ENCODE results near the gene LRRC66.

The LRRC66 gene

DNA sequence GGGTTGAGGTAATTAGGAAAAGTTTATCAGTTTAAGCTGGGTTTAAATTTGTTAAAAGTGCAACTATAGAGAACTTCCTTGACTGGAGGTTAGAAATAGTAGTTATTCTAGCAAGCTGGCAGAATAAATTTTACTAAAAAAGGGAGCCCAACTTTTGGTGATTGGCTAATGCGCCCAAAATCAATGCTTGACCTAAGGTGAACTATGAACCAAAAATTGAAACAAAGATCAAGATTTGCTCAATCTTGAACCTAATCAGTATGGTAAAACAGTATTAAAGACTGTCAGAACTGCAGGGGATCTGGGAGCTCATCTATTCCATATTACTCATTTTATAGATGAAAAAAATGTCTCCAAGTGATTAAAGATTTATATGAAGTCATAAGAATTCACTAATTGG is 24.9 kb upstream of the LRRC66 start:
- DNase-seq = no peak
- Histone ChIP-seq H3K4me1 (no peaks in the 10 kb centered on the region), H3K36me3 (no peaks in the 10 kb centered on the region), H3K9me3 (no peaks in the 10 kb centered on the region), H3K27me3 (peaks cover 0 to 35% of the 10 kb centered on the region in 2 donors), H3K27ac (no peak overlapping the region), H3K4me3 (no peak overlapping the region)
- intact Hi-C loops (cut with DNase I; ENCODE audit: low total_unique reads) = no loop called here
- TF ChIP-seq CTCF (IDR thresholded peaks at IDR 0.05) = no peak

DNA sequence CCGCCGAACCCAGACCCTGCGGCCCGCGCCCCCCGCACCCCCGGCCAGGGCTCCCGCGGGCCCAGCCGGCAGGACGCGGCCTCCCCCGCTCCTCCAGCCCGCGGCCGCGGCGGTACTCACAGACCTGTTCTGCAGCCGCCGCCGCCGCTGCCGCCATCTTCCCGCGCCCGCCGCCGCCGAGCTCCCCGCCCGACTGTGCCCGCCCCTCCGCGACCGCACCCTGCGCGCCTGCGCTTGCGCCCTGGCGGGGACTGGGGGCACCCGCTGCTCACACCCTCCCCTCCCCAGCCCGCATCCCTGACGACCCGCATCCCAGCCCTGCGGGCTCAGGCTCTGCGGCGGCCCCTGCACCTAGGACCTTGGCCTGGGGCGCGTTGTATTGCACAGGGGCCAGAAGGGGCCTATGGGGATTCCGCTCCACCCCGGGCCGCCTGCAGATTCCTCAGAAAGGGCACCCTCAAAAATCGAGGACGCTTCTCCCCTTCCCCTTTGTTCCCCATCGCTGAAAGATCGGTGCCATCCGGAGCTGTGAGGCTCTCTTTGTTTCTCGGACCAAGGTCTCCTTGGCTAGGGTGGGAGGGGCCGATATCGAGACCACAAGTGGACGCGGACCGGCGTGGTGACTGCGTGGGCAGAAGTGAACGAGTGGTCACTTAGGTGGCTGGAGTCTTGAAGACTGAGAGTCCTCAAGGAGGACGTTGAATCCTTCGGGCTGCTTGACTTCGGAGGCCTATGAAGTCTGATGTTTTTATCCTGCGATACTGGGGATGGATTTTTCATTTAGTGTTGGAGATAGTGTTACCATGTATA is 18.1 kb upstream of the LRRC66 start, which contains the start of gene SGCB:
TSS of gene SGCB (minus strand) at position 197 of the 810 bp plus-strand sequence. CDS start at position 157, 40 bp downstream.
- Histone ChIP-seq H3K27me3 (peaks cover 0 to 4% of the 10 kb centered on the region in 2 donors), H3K9me3 (no peaks in the 10 kb centered on the region), H3K4me3 (peak within 1 kb of the TSS; percentile 70 to 82), H3K27ac (peak within 1 kb of the TSS; percentile 81 to 84), H3K36me3 (no peaks in the 10 kb centered on the region), H3K4me1 (peaks cover 0 to 32% (median 20%) of the 10 kb centered on the region in 4 donors)
- DNase-seq = peak; percentile 49 to 78
- no peak for TF ChIP-seq CTCF (IDR thresholded peaks at IDR 0.05)
- intact Hi-C loops (cut with DNase I; ENCODE audit: low total_unique reads) = no loop called here

DNA sequence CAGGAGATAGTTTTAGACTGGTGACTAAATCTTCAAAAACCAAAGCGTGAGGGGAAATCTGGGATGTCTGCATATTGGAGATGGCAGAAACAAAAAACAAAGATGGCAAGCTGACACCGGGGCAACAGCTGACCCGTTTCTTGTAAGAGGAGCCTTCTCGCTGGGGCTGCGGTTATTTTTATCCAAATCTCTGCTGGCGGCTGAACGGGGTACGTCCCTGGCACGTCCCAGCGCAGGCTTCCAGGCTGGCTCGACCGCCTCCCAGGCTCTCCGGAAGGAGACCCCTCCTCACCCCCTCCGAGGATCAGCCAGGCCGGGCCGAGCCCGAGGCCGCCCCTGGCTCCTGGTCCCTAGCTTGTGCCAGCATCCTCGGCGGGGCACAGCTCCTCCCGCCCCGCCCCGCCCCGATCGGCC is 17.5 kb upstream of the LRRC66 start:
- Histone ChIP-seq H3K36me3 (no peaks in the 10 kb centered on the region), H3K9me3 (no peaks in the 10 kb centered on the region), H3K27me3 (peaks cover 0 to 4% of the 10 kb centered on the region in 2 donors), H3K4me3 (peak overlapping the region; percentile 70 to 82), H3K27ac (peak overlapping the region; percentile 81 to 84), H3K4me1 (peaks cover 0 to 36% (median 23%) of the 10 kb centered on the region in 4 donors)
- no peak for TF ChIP-seq CTCF (IDR thresholded peaks at IDR 0.05)
- DNase-seq = peak; percentile 29 to 68
- intact Hi-C loops (cut with DNase I; ENCODE audit: low total_unique reads) = no loop called here

- intact Hi-C loops (cut with DNase I; ENCODE audit: low total_unique reads) = no loop called here
- Histone ChIP-seq H3K4me3 (peak overlapping the region; percentile 70 to 82), H3K9me3 (no peaks in the 10 kb centered on the region), H3K4me1 (peaks cover 0 to 40% (median 23%) of the 10 kb centered on the region in 4 donors), H3K36me3 (no peaks in the 10 kb centered on the region), H3K27ac (peak overlapping the region; percentile 81 to 84), H3K27me3 (no peaks in the 10 kb centered on the region)
- DNase-seq = no peak
- no peak for TF ChIP-seq CTCF (IDR thresholded peaks at IDR 0.05)
Observed at GRCh38 chr4:52036886-52037530, 16.8 kb upstream of the LRRC66 start.

GRCh38 chr4:52035190-52035589 is 15.0 kb upstream of the LRRC66 start:
- H3K9me3 ChIP-seq = no peaks in the 10 kb centered on the region
- peaks cover 0 to 40% (median 23%) of the 10 kb centered on the region in 4 donors for H3K4me1 ChIP-seq
- H3K36me3 ChIP-seq = peaks cover 0 to 9% (median 5%) of the 10 kb centered on the region in 3 donors
- TF ChIP-seq CTCF (IDR thresholded peaks at IDR 0.05) = no peak
- no peak overlapping the region for H3K27ac ChIP-seq
- no peaks in the 10 kb centered on the region for H3K27me3 ChIP-seq
- no peak overlapping the region for H3K4me3 ChIP-seq
- no peak for DNase-seq
- intact Hi-C loops (cut with DNase I; ENCODE audit: low total_unique reads) = no loop called here
